DOHH2 (cell line): ENCODE measurements around the gene MPZL3.

Experiments
- CTCF ChIP-seq: fragments of 200-600 bp; sonication (generic); IDR thresholded peaks from one replicate; pipeline ENCODE4 v1.5.1; 2014; ENCODE audit warnings: antibody characterized with exemption, mild to moderate bottlenecking, low read depth, low read length; ENCODE audit not compliant: poor library complexity, severe bottlenecking
- EZH2phosphoT487 ChIP-seq: fragments of 200-600 bp; sonication (generic); IDR thresholded peaks from 2 replicates; pipeline ENCODE4 v1.6.1; 2017; ENCODE audit warnings: borderline replicate concordance, mild to moderate bottlenecking, antibody characterized with exemption, low read length, moderate library complexity, mixed read lengths

DNA sequence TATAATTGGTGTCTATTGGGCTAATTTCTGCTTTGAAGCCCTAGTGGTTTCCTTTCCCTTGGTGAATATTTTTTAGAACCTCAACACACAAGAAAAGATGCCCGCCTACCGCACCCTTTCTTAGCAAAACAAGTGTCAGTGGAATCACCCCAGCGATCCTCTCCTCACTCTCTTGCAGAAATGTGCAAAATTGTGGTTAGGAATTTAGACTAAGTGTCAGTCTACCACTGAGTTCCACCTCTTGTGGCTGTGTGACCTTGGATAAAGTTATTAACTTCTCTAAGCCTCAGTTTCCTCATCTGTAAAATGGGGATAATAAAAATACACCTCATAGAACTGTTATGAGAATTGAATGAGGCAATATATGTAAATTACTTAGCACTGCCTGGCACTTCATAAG lies 22.1 kb downstream of the MPZL3 start:
- TF ChIP-seq EZH2phosphoT487 (no peak), CTCF (no peak)
